NT2/D1 (cell line): ENCODE data around the gene FAM151B.

Source experiments
- DNase-seq: peaks from one replicate; pipeline ENCODE4 v3.0.0-alpha.2; 2011; ENCODE audit warnings: low read depth, low spot score
- H3K27me3 ChIP-seq: 2 replicates; pipeline ENCODE4 v1.6.0; 2011; ENCODE audit warnings: mild to moderate bottlenecking; ENCODE audit not compliant: insufficient read length, insufficient read depth
- H3K36me3 ChIP-seq: 2 replicates; pipeline ENCODE4 v1.6.1; 2011; ENCODE audit warnings: mild to moderate bottlenecking, low read length, mixed read lengths; ENCODE audit not compliant: insufficient read depth, insufficient read length
- H3K4me1 ChIP-seq: 2 replicates; pipeline ENCODE4 v1.5.1; 2011; ENCODE audit not compliant: insufficient read depth, insufficient read length
- H3K4me3 ChIP-seq: 2 replicates; pipeline ENCODE4 v1.5.1; 2011; ENCODE audit warnings: low read depth; ENCODE audit not compliant: insufficient read length
- H3K9ac ChIP-seq: 2 replicates; pipeline ENCODE4 v1.6.0; 2011; ENCODE audit warnings: low read depth; ENCODE audit not compliant: insufficient read length
- H3K9me3 ChIP-seq: 2 replicates; pipeline ENCODE4 v1.5.1; 2011; ENCODE audit warnings: mild to moderate bottlenecking, low read length; ENCODE audit not compliant: insufficient read depth
- SUZ12 ChIP-seq: IDR thresholded peaks from 2 replicates; pipeline ENCODE4 v1.6.1; 2011; ENCODE audit not compliant: insufficient read length, insufficient read depth; ENCODE audit errors: extremely low read depth
- YY1 ChIP-seq: IDR thresholded peaks from 2 replicates; pipeline ENCODE4 v1.6.1; 2011; ENCODE audit not compliant: insufficient read length, insufficient read depth
- ZNF274 ChIP-seq: IDR thresholded peaks from 2 replicates; pipeline ENCODE4 v1.6.1; 2011; ENCODE audit warnings: mild to moderate bottlenecking, low read depth, low read length

Gene FAM151B

DNA sequence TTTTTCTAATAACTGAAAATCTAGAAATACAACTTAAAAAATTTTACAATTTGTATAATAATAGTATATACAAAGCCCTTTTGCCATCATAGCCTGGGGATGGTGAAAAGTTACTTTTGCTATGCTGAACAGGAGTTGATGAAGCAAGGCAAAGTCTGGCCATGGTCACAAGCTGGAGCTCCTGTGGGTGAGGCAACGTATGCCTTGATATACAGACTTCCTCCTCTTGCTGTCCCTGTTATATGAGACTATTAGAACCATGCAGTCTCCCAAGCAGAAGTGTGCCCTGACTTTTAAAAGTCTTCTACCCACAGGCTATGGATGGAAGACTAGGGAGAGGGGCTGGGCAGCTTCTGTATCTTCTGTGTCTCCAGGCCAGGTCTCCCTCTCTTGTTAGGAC is 15.7 kb downstream of the FAM151B start:
- no peak for DNase-seq
- TF ChIP-seq YY1: no peak
- no peak for TF ChIP-seq SUZ12
- TF ChIP-seq ZNF274: no peak
- Histone ChIP-seq H3K9me3 (no peaks in the 10 kb centered on the region), H3K4me1 (no peaks in the 10 kb centered on the region), H3K27me3 (no peaks in the 10 kb centered on the region), H3K9ac (no peak overlapping the region), H3K4me3 (no peak overlapping the region), H3K36me3 (no peaks in the 10 kb centered on the region)

DNA sequence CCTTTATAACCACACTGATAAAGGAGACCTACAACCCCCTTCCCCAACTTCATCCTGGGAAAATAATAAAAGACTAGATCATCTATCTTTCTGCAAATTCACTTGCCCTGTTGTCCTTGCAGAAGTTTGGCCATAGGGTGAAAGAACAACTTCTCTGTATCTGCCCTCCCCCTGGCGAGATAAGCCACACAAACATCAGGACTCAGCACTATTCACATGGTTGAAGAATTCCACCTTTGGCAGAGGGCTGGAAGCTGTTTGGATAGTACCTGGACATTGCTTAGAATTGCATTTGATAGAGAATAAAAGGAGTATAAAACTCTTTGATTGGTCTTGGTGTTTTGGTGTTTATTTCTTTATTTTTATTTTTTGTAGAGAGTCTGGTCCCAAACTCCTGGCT is 16.9 kb downstream of the FAM151B start:
- no peak overlapping the region for H3K4me3 ChIP-seq
- TF ChIP-seq ZNF274 (no peak), SUZ12 (no peak), YY1 (no peak)
- no peak overlapping the region for H3K9ac ChIP-seq
- no peak for DNase-seq
- H3K36me3 ChIP-seq: no peaks in the 10 kb centered on the region
- H3K4me1 ChIP-seq: no peaks in the 10 kb centered on the region
- no peaks in the 10 kb centered on the region for H3K9me3 ChIP-seq
- H3K27me3 ChIP-seq: no peaks in the 10 kb centered on the region

DNA sequence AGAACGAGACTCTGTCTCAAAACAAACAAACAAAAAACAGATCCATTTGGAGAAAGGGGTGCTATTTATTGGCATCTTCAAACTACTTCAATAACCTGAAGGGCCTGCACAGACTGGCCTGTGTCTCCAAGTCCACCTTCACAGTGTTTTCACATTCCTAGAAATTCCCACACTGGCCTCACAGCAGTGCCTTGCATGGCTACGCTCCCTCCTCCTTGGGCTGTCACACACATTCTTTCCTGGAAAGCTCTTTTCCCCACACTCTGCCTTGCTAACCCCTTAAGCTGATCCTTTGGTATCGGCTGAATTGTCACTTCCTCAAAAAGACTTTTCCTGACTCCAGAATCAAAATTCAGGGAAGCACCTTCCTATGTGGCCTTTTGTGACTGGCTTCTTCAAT is 19.8 kb downstream of the FAM151B start:
- Histone ChIP-seq H3K27me3 (no peaks in the 10 kb centered on the region), H3K9ac (no peak overlapping the region), H3K9me3 (no peaks in the 10 kb centered on the region), H3K4me1 (no peaks in the 10 kb centered on the region), H3K36me3 (no peaks in the 10 kb centered on the region), H3K4me3 (no peak overlapping the region)
- no peak for DNase-seq
- TF ChIP-seq SUZ12 (no peak), YY1 (no peak), ZNF274 (no peak)

DNA sequence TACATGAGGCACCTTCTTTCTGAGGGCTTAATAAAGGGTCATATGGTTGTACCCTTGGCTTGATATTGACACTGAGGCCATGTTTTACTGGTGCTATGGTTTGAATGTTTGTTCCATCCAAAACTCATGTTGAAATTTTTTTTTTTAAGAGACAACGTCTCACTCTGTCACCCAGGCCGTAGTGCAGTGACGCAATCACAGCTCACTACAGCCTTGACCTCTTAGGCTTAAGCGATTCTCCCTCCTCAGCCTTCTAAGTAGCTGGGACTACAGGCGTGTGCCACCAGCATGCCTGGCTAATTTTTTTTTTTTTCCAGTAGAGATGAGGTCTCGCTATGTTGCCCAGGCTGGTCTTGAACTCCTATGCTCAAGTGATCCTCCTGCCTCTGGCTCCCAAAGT is 20.9 kb downstream of the FAM151B start:
- TF ChIP-seq SUZ12 (no peak), YY1 (no peak), ZNF274 (no peak)
- no peaks in the 10 kb centered on the region for H3K9me3 ChIP-seq
- no peaks in the 10 kb centered on the region for H3K36me3 ChIP-seq
- no peak for DNase-seq
- no peaks in the 10 kb centered on the region for H3K4me1 ChIP-seq
- no peaks in the 10 kb centered on the region for H3K27me3 ChIP-seq
- no peak overlapping the region for H3K4me3 ChIP-seq
- no peak overlapping the region for H3K9ac ChIP-seq

DNA sequence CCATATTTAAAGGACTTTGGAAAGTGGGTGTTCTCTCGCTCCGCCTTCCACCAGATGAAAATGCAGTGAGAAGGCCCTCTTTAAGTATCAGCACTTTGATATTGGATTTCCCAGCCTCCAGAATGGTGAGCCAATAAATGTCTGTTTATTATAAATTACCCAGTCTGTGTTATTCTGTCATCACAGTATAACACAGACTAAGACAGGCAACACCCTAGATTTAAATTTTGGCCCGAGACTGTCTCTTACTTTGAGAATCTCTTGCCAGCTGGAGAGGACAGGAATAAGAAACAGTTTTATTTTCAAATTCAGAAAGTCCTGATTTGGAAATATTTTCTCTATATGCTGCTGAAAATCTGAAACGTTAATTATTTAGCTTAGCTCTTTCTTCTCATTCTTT is 21.5 kb downstream of the FAM151B start:
- DNase-seq: no peak
- Histone ChIP-seq H3K9ac (no peak overlapping the region), H3K4me3 (no peak overlapping the region), H3K9me3 (no peaks in the 10 kb centered on the region), H3K36me3 (no peaks in the 10 kb centered on the region), H3K27me3 (no peaks in the 10 kb centered on the region), H3K4me1 (no peaks in the 10 kb centered on the region)
- no peak for TF ChIP-seq SUZ12
- no peak for TF ChIP-seq YY1
- TF ChIP-seq ZNF274: no peak

DNA sequence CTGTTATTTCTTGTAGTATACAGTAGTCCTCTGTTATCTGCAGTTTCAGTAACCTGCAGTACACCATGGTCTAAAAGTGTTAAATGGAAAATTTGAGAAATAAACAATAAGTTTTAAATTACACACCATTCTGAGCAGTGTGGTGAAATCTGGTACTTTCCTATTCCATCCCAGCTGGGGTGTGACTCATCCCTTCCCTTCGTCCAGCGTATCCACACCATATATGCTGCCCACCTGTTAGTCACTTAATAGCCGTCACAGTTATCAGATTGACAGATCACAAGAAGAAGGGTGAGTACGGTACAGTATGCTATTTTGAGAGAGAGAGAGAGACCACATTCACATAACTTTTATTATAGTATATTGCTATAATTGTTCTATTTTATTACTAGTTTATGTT is 28.9 kb downstream of the FAM151B start:
- TF ChIP-seq SUZ12: no peak
- TF ChIP-seq YY1: no peak
- TF ChIP-seq ZNF274: no peak

DNA sequence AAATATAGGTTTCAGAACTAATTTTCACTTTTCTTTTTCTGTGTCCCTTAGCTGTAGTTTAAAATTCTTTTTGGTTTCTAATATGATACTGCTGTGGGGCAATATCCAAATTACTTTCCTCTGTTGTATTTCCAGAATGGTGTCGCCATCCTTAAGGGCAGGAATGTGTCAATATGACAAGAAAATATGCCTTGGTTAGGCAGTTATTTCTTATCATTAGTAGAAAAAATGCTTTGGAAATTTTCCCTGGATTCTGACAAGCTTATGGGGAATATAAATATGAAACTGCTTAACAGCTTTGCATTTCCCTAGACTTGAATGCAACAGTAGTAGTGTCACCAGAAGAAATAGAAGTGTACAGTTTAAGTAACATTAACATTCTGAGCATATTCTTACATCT is 52.8 kb downstream of the FAM151B start:
- no peaks in the 10 kb centered on the region for H3K27me3 ChIP-seq
- no peak overlapping the region for H3K9ac ChIP-seq
- peaks cover 11% of the 10 kb centered on the region for H3K9me3 ChIP-seq
- no peak for DNase-seq
- no peak overlapping the region for H3K4me3 ChIP-seq
- no peaks in the 10 kb centered on the region for H3K36me3 ChIP-seq
- no peak for TF ChIP-seq SUZ12
- no peak for TF ChIP-seq YY1
- TF ChIP-seq ZNF274: no peak
- no peaks in the 10 kb centered on the region for H3K4me1 ChIP-seq

More for the DNA sequence above, 28.9 kb downstream of the FAM151B start:
- no peaks in the 10 kb centered on the region for H3K4me1 ChIP-seq
- H3K27me3 ChIP-seq: no peaks in the 10 kb centered on the region
- no peaks in the 10 kb centered on the region for H3K9me3 ChIP-seq
- H3K4me3 ChIP-seq: no peak overlapping the region
- DNase-seq: no peak
- H3K36me3 ChIP-seq: no peaks in the 10 kb centered on the region
- no peak overlapping the region for H3K9ac ChIP-seq

DNA sequence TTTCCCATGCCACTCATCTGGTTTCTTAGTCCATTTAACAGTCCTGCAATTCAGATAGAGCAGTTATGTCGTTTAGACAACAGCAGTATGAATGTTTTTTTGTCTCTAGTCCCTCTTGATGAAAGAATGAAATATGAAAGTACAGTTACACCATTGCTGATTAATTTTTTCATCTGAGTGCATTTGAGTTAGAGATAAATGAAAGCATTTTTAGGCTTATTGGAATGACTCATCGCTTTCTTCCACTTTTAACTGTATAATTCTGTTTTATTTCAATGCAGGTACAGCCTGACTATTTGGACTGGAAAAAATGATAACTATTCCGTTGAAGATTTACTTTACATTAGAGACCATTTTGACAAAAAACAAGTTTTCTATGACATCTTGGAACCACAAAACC is 53.5 kb downstream of the FAM151B start:
- TF ChIP-seq YY1 (no peak), SUZ12 (no peak), ZNF274 (no peak)
- H3K9me3 ChIP-seq: peaks cover 11% of the 10 kb centered on the region

More for the DNA sequence above, 53.5 kb downstream of the FAM151B start:
- DNase-seq: no peak
- Histone ChIP-seq H3K9ac (no peak overlapping the region), H3K36me3 (no peaks in the 10 kb centered on the region), H3K4me3 (no peak overlapping the region), H3K27me3 (no peaks in the 10 kb centered on the region), H3K4me1 (no peaks in the 10 kb centered on the region)
